Endodermal cell (in vitro differentiated cells): ENCODE measurements around the gene ACSS1. TPM values are rescaled to one million over a fixed set of nuclear protein-coding genes. Genes with fewer than 3 reads are reported as not detected.

Experiments
- DNase-seq: peaks from one replicate; pipeline ENCODE4 v3.0.0-alpha.2; 2017
- H3K27ac ChIP-seq: 2 replicates; pipeline ENCODE4 v1.5.1; 2013; ENCODE audit warnings: mild to moderate bottlenecking, low read depth, low read length, moderate library complexity
- H3K27me3 ChIP-seq: 2 replicates; pipeline ENCODE4 v1.6.1; 2013; ENCODE audit warnings: mild to moderate bottlenecking, low read length, moderate library complexity; ENCODE audit not compliant: insufficient read depth, control insufficient read depth, poor library complexity, severe bottlenecking
- H3K36me3 ChIP-seq: 2 replicates; pipeline ENCODE4 v1.7.0; 2013; ENCODE audit warnings: mild to moderate bottlenecking, low read length, moderate library complexity; ENCODE audit not compliant: control insufficient read depth, insufficient read depth
- H3K4me1 ChIP-seq: one replicate; pipeline ENCODE4 v1.7.0; 2013; ENCODE audit warnings: low read length; ENCODE audit not compliant: control insufficient read depth, insufficient read depth
- H3K4me3 ChIP-seq: 2 replicates; pipeline ENCODE4 v1.5.1; 2013; ENCODE audit warnings: mild to moderate bottlenecking, low read length, moderate library complexity
- H3K9ac ChIP-seq: 2 replicates; pipeline ENCODE4 v1.6.1; 2013; ENCODE audit warnings: mild to moderate bottlenecking, low read length, moderate library complexity; ENCODE audit not compliant: poor library complexity, severe bottlenecking; ENCODE audit errors: extremely low read depth
- H3K9me3 ChIP-seq: 2 replicates; pipeline ENCODE4 v1.6.1; 2013; ENCODE audit warnings: mild to moderate bottlenecking, low read length, moderate library complexity; ENCODE audit not compliant: control insufficient read depth
- H3K27ac Mint-ChIP-seq: 2 replicates; pipeline ENCODE4 v1.8.0; 2020; ENCODE audit warnings: mixed read lengths
- H3K27me3 Mint-ChIP-seq: 2 replicates; pipeline ENCODE4 v1.8.0; 2021; ENCODE audit warnings: mild to moderate bottlenecking, mixed read lengths; ENCODE audit not compliant: insufficient read depth
- H3K36me3 Mint-ChIP-seq: 2 replicates; pipeline ENCODE4 v1.8.0; 2020; ENCODE audit warnings: low read depth, mixed read lengths
- H3K4me1 Mint-ChIP-seq: 2 replicates; pipeline ENCODE4 v1.8.0; 2020; ENCODE audit warnings: mixed read lengths
- H3K4me3 Mint-ChIP-seq: 2 replicates; pipeline ENCODE4 v1.8.0; 2020; ENCODE audit warnings: mild to moderate bottlenecking, moderate library complexity, mixed read lengths
- H3K9me3 Mint-ChIP-seq: 2 replicates; pipeline ENCODE4 v1.8.0; 2020; ENCODE audit warnings: mild to moderate bottlenecking, mixed read lengths
- CTCF ChIP-seq: fragments of 200-600 bp; sonication (generic); conservative IDR thresholded peaks from 2 replicates; pipeline ENCODE4 v1.5.0; 2021; ENCODE audit warnings: antibody characterized with exemption, mild to moderate bottlenecking
- WGBS, 2 experiments: methylation state at CpG; one replicate each; pipeline versions ENCODE4 v1.1.5 to v1.1.7; 2013; ENCODE audit warnings: missing lambda C conversion rate in 2 of 2, mixed read lengths in 1 of 2; ENCODE audit not compliant: insufficient coverage in 1 of 2, insufficient read length in 1 of 2; 5-methylcytosine and 5-hydroxymethylcytosine counted together
- total RNA-seq, 2 donors: library from RNA; stranded (reverse); fragmentation: NEBNext Ultra II Directional in 1 of 2; extraction: Animal tissue kit (Norgen Biotek cat#: 25700) in 1 of 2; gene quantifications; 2 replicates in 1 of 2; 3 replicates in 1 of 2; pipeline ENCODE4 v1.2.1, GENCODE V29; 2021

ACSS1 gene
- total RNA-seq, 2 donors from 2014 or later: 0.22 TPM; not detected in 1

DNA sequence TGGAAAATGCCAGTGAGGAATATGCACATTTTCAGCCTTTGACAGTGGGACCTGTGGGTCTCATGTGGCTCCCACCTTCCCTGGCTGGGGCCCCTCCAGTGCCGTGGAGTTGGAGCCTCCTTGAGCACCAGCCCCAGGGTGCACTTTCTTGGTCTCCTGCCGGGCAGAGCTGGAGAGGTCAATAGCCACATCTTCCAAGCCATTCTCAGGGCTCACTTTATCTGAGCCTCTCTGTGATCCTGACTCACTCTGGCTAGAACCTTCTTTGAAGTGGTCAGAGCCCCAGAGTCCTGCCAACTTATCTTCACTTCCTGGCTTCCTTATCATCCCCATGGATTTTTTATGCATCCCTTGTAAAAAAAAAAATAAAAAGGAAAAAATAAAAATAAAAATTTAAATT, 18.3 kb upstream of the ACSS1 start:
- Histone ChIP-seq H3K9me3 (no peaks in the 10 kb centered on the region), H3K36me3 (no peaks in the 10 kb centered on the region), H3K27me3 (peaks cover 69% of the 10 kb centered on the region), H3K9ac (no peak overlapping the region), H3K27ac (no peak overlapping the region), H3K4me1 (peaks cover 12% of the 10 kb centered on the region), H3K4me3 (no peak overlapping the region)
- Mint-ChIP-seq H3K36me3 (no peaks in the 10 kb centered on the region), H3K4me3 (no peak overlapping the region), H3K27ac (no peak overlapping the region), H3K27me3 (peaks cover 68% of the 10 kb centered on the region), H3K9me3 (no peaks in the 10 kb centered on the region), H3K4me1 (peaks cover 10% of the 10 kb centered on the region)
- DNase-seq: no peak
- TF ChIP-seq CTCF: no peak
- 80 to 93% methylated on average over 1 to 2 of the region's 2 CpGs for WGBS, 2 experiments

GRCh38 chr20:25073544-25073943, 15.6 kb upstream of the ACSS1 start:
- no peaks in the 10 kb centered on the region for H3K36me3 ChIP-seq
- Mint-ChIP-seq H3K27me3 (peaks cover 59% of the 10 kb centered on the region), H3K27ac (no peak overlapping the region), H3K36me3 (no peaks in the 10 kb centered on the region), H3K4me1 (peaks cover 10% of the 10 kb centered on the region), H3K9me3 (no peaks in the 10 kb centered on the region), H3K4me3 (no peak overlapping the region)
- H3K4me1 ChIP-seq: peaks cover 12% of the 10 kb centered on the region
- no peak for TF ChIP-seq CTCF
- peaks cover 67% of the 10 kb centered on the region for H3K27me3 ChIP-seq
- no peak overlapping the region for H3K27ac ChIP-seq
- no peak overlapping the region for H3K4me3 ChIP-seq
- H3K9ac ChIP-seq: no peak overlapping the region
- DNase-seq: no peak
- no peaks in the 10 kb centered on the region for H3K9me3 ChIP-seq
- 83 to 86% methylated on average over 8 to 9 of the region's 9 CpGs for WGBS, 2 experiments

DNA sequence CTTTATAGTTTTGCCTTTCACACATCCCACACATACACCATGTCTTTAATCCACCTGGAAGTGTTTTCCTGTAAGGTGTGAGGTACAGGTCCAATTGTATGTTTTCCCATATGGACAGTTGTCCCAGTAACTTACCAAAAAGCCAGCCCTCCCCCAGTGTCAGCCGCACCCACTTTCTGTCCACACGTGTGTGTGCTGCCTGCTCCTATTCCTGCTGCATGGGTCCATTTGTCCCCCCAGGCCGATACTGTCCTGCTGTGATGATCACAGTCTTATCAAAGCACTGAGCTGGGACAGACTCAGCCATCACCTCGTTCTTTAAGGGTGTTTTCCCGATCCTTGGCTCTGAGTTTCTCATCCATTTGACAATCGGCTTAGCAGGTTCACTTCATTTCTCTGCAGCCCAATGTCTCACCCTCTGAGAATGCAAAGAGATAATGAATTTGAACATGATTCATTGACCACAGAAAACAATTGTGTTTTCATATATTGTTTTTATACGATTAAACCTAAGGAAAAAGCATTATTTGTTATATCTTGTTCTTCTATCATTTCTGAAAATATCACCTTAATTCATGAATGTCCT, 14.4 kb upstream of the ACSS1 start:
- Mint-ChIP-seq H3K4me3 (no peak overlapping the region), H3K36me3 (no peaks in the 10 kb centered on the region), H3K27me3 (peaks cover 47% of the 10 kb centered on the region), H3K27ac (no peak overlapping the region), H3K9me3 (no peaks in the 10 kb centered on the region), H3K4me1 (peaks cover 10% of the 10 kb centered on the region)
- WGBS, 2 experiments: 52 to 62% methylated on average over 3 to 6 of the region's 7 CpGs
- no peak overlapping the region for H3K27ac ChIP-seq
- H3K9me3 ChIP-seq: no peaks in the 10 kb centered on the region
- no peaks in the 10 kb centered on the region for H3K36me3 ChIP-seq
- TF ChIP-seq CTCF: no peak
- peak; percentile 38 for DNase-seq
- H3K27me3 ChIP-seq: peaks cover 67% of the 10 kb centered on the region
- H3K4me3 ChIP-seq: no peak overlapping the region
- no peak overlapping the region for H3K9ac ChIP-seq
- H3K4me1 ChIP-seq: peaks cover 12% of the 10 kb centered on the region
